Measurements from ENCODE around the gene RPS6KA1.
"Not testable (repeated sequence)": the region's sequence is repeated elsewhere in the genome, so short reads cannot be mapped to it uniquely, and the experiment has no call there.

The RPS6KA1 gene

GRCh38 chr1:26529655-26530409, at the start of gene RPS6KA1:
TSS of gene RPS6KA1 (plus strand) at chr1:26529761. CDS start at chr1:26529921, 160 bp downstream.
- DNase-seq = peak; percentile 66

- DNase-seq = no peak
Measured at GRCh38 chr1:26482921-26483320, 46.6 kb upstream of the RPS6KA1 start.

DNA sequence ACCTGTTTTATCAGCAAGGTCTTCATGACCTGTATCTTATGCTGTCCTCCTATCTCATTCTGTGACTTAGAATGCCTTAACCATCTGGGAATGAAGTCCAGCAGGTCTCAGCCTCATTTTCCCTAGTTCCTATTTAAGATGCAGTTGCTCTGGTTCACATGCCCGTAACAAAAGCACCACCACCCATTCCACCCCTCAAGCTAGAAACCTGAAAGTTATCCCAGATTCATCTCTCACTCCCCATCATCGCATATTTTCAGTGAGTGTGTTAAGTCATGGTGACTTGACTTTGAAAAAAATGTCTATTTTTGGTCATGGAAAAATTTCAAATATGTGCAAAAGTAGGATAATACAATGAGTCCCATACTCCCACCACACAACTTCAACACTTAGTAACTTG, 45.6 kb upstream of the RPS6KA1 start:
- no peak for DNase-seq

DNA sequence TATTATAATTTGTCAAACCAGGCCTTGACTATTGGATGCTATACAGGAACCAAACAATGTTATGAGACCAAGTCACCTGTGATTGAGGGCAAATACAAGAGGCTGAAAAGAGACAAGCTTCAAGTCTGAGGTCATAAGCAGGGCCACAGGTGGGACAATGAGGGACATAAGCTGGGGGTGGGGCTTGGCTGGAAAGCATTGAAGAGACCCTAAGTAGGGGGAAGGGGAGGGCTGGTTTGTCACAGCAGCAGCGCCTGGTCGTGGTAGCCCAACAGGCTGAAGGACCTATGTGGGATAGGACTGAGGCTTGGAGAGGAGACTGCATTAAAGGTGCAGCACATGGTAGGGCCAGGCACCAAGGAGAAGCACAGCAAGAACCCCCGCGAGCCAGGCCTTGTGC, 39.4 kb upstream of the RPS6KA1 start:
- DNase-seq = no peak

- DNase-seq = no peak
Measured at GRCh38 chr1:26493267-26493666, 36.3 kb upstream of the RPS6KA1 start.

DNA sequence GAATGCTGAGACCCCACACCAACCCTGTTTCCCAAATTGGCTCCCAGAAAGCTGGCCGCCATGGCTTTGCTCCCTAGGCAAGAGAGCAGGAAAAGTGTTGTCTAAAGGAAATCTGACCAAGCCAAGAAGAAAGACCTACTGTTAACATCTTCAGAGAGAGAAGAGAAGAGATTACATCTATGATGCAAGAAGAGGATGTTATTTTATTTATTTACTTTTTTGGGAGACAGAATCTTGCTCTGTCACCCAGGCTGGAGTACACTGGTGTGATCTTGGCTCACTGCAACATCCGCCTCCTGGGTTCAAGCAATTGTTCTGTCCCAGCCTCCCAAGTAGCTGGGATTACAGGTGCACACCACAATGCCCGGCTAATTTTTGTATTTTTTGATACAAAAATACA, 35.6 kb upstream of the RPS6KA1 start:
- no peak for DNase-seq

DNA sequence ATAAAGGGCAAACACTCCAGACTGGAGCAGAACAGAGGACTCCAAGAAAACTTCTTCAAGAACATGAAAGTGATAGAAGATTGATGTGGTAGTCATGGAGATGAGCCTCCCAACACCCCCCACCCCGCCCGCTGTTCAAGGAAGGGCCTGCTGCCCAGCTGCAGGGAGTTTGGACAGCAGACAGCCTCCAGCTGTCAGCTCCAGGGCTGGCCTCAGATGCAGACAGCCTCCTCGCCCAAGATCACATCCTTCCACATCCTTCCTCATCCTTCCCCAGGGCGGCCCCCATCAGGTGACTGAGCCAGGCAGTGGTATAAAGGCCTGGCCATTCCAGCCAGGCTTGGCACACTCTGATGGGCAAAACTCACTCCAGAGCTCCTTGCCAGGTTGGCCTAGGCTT, 32.7 kb upstream of the RPS6KA1 start:
- no peak for DNase-seq

DNA sequence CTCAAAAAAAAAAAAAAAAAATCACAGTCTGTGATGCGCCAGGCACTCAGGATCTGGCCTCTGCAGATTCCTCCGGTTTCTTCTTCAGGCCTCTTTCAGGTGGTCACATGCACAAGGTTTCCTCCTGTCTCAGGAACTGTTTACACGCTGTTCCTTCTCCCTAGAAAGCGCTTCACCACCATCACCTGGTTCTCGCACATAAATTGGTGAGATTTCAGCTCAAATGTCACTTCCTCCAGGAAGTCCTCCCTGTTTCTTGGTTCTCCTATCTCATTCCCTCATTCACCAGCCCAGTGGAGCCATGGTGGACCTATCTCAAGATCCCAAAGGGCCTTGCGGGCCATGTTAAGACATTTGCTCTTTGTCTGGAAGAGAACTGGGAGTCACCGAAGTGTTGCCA, 30.7 kb upstream of the RPS6KA1 start:
- no peak for DNase-seq

GRCh38 chr1:26500488-26501175, 28.9 kb upstream of the RPS6KA1 start:
- peak; percentile 94 for DNase-seq

DNA sequence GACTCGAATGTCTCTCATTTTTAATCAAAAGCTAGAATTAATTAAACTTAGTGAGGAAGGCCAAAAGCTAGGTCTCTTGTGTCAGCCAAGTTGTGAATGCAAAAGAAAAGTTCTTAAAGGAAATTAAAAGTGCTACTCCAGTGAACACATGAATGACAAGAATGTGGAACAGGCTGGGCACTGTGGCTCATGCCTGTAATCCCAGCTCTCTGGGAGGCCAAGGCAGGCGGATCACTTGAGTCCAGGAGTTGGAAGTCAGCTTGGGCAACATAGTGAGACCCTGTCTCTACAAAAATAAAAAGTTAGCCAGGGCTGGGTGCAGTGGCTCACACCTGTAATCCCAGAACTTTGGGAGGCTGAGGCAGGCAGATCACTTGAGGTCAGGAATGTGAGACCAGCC, 18.9 kb upstream of the RPS6KA1 start:
- not testable (repeated sequence) for DNase-seq

DNA sequence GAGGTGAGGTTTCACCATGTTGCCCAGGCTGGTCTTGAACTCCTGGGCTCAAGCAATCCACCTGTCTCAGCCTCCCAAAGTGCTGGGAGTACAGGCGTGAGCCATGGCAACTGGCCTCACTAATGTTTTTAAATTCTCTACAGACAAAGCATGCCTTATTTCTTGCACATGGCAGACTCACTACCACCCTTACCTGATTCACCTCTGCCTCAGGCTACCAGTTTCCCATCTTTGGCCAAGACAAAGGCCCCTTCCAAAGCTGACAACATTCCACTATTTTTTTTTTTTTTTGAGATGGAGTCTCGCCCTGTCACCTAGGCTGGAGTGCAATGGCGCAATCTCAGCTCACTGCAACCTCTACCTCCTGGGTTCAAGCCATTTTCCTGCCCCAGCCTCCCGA, 13.7 kb upstream of the RPS6KA1 start:
- DNase-seq = not testable (repeated sequence)

DNA sequence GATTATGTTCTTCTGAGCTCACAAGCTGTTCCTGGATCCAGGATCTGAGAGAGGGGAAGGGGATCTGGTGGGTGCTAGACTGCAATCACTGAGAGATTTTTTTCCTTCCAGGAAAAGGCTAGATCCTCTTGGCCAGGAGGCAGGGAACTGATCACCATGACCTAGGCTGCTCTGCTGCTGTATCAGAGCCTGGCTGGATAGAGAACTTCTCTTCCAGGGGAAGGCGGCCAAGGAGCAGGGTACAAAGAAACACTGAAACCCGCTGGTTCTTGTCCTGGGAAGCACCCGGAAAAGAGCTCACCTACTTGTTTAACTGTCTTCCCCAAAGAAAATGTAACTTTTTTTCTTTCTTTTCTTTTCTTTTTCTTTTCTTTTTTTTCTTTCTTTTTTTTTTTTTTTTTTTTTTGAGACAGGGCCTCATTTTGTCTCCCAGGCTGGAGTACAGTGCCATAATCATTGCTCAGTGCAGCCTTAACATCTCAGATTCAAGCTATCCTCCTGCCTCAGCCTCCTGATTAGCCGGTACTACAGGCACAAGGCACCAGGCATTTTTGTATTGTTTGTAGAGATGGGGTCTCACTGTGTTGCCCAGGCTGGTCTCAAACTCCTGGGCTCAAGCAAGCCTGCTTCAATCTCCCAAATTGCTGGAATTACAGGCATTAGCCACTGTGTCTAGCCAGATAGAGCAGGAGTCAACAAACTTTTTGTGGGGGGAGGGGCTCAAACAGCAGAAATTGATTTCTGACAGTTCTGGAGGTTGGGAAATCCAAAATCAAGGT, 12.4 kb upstream of the RPS6KA1 start:
- no peak for DNase-seq

DNA sequence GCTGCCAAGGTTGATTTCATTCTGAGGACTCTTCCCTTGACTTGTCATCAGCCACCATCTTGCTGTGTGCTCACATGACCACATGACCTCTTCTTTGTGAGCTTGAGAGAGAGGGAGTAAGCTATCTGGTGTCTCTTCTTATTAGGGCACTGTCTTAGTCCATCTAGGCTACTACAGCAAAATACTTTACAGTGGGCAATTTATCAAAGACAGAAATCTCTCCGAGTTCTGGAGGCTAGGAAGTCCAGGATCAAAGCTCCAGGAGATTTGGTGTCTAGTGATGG, 11.9 kb upstream of the RPS6KA1 start:
- no peak for DNase-seq

- no peak for DNase-seq
Measured at GRCh38 chr1:26518355-26518754, 11.2 kb upstream of the RPS6KA1 start.

DNA sequence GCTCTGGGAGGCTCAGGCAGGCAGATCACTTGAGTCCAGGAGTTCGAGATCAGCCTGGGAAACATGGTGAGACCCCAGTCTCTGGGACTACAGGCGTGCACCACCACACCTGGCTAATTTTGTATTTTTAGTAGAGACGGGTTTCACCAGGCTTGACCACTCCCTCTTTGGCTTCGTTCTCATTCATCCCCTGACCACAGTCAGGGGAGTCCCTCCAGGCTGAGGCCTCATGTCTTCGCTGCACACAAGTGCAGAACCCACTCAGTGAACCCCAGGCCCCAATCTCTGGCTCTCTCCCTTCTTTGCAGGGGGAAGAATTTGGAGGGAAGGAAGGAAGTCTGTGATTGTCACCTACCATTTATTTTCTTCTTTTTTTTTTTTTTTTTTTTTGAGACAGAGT, 9.2 kb upstream of the RPS6KA1 start:
- DNase-seq = no peak

- DNase-seq = no peak
Measured at GRCh38 chr1:26521669-26522030, 7.9 kb upstream of the RPS6KA1 start.

GRCh38 chr1:26522073-26522472, 7.5 kb upstream of the RPS6KA1 start:
- DNase-seq = no peak

- no peak for DNase-seq
Measured at GRCh38 chr1:26524181-26524580, 5.4 kb upstream of the RPS6KA1 start.

- DNase-seq = no peak
Measured at GRCh38 chr1:26526287-26526686, 3.3 kb upstream of the RPS6KA1 start.

DNA sequence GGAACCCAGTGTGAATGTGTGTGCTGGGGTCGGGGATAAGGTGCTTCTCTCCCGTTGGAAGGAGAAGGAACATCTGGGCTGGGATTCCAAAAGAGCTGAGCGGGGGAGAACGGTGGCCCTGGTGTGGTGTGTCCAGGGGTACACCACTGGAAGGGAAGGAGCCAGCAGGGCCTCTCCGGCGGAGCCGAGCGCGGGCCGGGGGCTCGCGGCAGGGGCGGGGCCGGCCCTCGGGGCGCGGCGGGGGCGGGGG, 231 bp upstream of the RPS6KA1 start:
- DNase-seq = no peak

- no peak for DNase-seq
Measured at GRCh38 chr1:26530410-26530894, 891 bp downstream of the RPS6KA1 start.

DNA sequence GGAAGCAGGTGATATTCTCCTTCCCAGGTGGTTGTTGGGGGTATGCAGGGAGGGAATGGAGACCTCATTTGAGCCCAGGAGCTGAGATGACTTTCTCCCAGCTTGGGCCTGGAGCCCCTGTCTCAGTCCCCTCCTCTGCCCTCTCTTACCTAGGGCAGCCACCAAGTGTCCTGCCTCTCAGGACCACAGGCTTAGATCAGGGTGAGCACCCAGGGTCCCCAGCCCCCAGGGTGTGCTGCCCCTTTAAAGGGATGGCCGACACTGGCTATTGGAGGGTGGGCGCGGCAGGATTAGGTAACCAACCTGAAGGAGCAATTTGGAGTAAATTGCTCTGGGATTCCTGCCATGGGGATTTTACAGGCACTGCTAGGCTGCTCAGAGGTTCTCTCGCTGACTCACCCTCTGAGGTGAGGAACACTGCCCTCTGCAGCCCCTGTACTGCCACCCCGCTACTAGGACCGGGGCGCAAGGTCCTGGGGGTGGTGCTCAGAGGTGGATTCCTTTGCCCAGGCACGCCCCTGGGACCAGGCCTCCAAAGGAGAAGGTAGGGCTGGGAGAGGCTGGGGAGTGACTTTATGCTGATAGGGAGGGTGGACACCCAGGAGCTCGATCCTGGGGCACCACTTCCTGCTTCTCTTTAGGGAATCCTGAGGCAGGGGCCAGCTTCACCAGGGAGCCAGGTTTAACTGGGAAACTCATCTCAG, 1.5 kb downstream of the RPS6KA1 start:
- DNase-seq = peak; percentile 25

DNA sequence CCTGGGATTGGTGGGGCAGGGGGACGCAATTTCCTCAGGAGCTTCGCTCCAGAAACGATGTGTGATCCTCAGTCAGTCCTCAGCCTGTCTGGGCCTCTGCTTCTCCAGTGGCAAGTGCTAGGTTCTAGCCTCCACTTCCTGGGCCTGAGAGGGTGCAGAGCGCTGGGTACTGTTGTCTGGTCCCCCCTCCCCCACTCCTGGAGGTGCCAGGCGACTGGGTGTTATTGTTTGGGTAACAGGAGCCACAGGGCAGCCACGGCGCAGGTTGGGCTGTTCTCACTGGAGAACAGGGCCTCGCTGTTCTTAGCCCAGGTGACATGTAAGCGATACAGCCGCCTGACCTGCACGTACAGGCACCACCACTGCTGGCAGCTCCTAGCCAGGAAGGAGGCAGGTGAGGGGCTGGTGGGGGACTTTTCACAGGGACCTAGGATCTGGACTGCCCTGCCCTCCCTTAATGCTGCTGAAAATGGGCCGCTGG, 2.1 kb downstream of the RPS6KA1 start:
- no peak for DNase-seq

All from activated CD4-positive, alpha-beta T cell treated with anti-CD3 and anti-CD28 coated beads for 48 hours (primary cell).